H9 (cell line): ENCODE results near the gene LOXHD1. TPM values are rescaled to one million over a fixed set of nuclear protein-coding genes. Genes with fewer than 3 reads are reported as not detected.

Experiments
- DNase-seq: peaks from one replicate; pipeline ENCODE4 v3.0.0-alpha.2; 2017
- H2AFZ ChIP-seq: one replicate; pipeline ENCODE4 v1.6.1; 2013; ENCODE audit warnings: mild to moderate bottlenecking, low read length, control low read depth, moderate library complexity
- H2AK5ac ChIP-seq: 2 replicates; pipeline ENCODE4 v1.6.1; 2013; ENCODE audit warnings: low read length, control low read depth, mixed read lengths; ENCODE audit not compliant: insufficient read length
- H2BK120ac ChIP-seq: one replicate; pipeline ENCODE4 v1.6.1; 2013; ENCODE audit warnings: low read depth, mild to moderate bottlenecking, low read length, control low read depth, inconsistent platforms; ENCODE audit not compliant: poor library complexity, severe bottlenecking
- H2BK12ac ChIP-seq: 2 replicates; pipeline ENCODE4 v1.6.1; 2013; ENCODE audit warnings: low read length, control low read depth, mixed read lengths, low read depth; ENCODE audit not compliant: insufficient read length
- H2BK15ac ChIP-seq: 2 replicates; pipeline ENCODE4 v1.6.1; 2013; ENCODE audit warnings: low read depth, low read length, control low read depth
- H2BK20ac ChIP-seq: one replicate; pipeline ENCODE4 v1.6.1; 2013; ENCODE audit warnings: low read depth, mild to moderate bottlenecking, low read length, control low read depth, inconsistent platforms; ENCODE audit not compliant: poor library complexity, severe bottlenecking
- H2BK5ac ChIP-seq: 2 replicates; pipeline ENCODE4 v1.6.1; 2013; ENCODE audit warnings: low read length, control low read depth, mixed read lengths; ENCODE audit not compliant: insufficient read length
- H3K14ac ChIP-seq: 2 replicates; pipeline ENCODE4 v1.6.1; 2013; ENCODE audit warnings: low read length, control low read depth; ENCODE audit not compliant: insufficient read depth
- H3K18ac ChIP-seq: 2 replicates; pipeline ENCODE4 v1.6.1; 2013; ENCODE audit warnings: low read depth, mild to moderate bottlenecking, mixed read lengths, low read length, control low read depth; ENCODE audit not compliant: insufficient read length
- H3K23ac ChIP-seq: 2 replicates; pipeline ENCODE4 v1.6.1; 2013; ENCODE audit warnings: low read length, control low read depth, mixed read lengths, low read depth; ENCODE audit not compliant: insufficient read length
- H3K23me2 ChIP-seq: 2 replicates; pipeline ENCODE4 v1.6.1; 2013; ENCODE audit warnings: low read depth, mild to moderate bottlenecking, mixed read lengths, low read length, control low read depth; ENCODE audit not compliant: insufficient read length, poor library complexity, severe bottlenecking
- H3K27ac ChIP-seq: 2 replicates; pipeline ENCODE4 v1.5.1; 2013; ENCODE audit warnings: low read length, control low read depth, mixed read lengths, low read depth; ENCODE audit not compliant: insufficient read length
- H3K27me3 ChIP-seq: 2 replicates; pipeline ENCODE4 v1.6.1; 2013; ENCODE audit warnings: low read length, control low read depth, inconsistent platforms; ENCODE audit not compliant: insufficient read depth
- H3K4ac ChIP-seq: 2 replicates; pipeline ENCODE4 v1.6.1; 2013; ENCODE audit warnings: low read depth, mild to moderate bottlenecking, control low read depth, inconsistent platforms, low read length, moderate library complexity
- H3K4me1 ChIP-seq: 2 replicates; pipeline ENCODE4 v1.6.1; 2013; ENCODE audit warnings: low read length, control low read depth, inconsistent platforms; ENCODE audit not compliant: insufficient read depth
- H3K4me2 ChIP-seq: 2 replicates; pipeline ENCODE4 v1.6.1; 2013; ENCODE audit warnings: low read length, control low read depth, mixed read lengths; ENCODE audit not compliant: insufficient read length, insufficient read depth
- H3K56ac ChIP-seq: 2 replicates; pipeline ENCODE4 v1.6.1; 2013; ENCODE audit warnings: low read depth, mild to moderate bottlenecking, mixed read lengths, low read length, control low read depth; ENCODE audit not compliant: insufficient read length
- H3K79me1 ChIP-seq: 2 replicates; pipeline ENCODE4 v1.6.1; 2013; ENCODE audit warnings: low read depth, mild to moderate bottlenecking, moderate library complexity, low read length, control low read depth, inconsistent platforms; ENCODE audit not compliant: insufficient read depth, poor library complexity, severe bottlenecking
- H3K79me2 ChIP-seq: 2 replicates; pipeline ENCODE4 v1.6.1; 2013; ENCODE audit warnings: low read length, control low read depth, inconsistent platforms; ENCODE audit not compliant: insufficient read depth
- H3K9ac ChIP-seq: 2 replicates; pipeline ENCODE4 v1.6.1; 2013; ENCODE audit warnings: low read length, control low read depth, mixed read lengths; ENCODE audit not compliant: insufficient read length; ENCODE audit errors: extremely low read depth
- H3K9me3 ChIP-seq: one replicate; pipeline ENCODE4 v1.6.1; 2013; ENCODE audit warnings: low read depth, low read length, inconsistent platforms; ENCODE audit not compliant: control insufficient read depth
- H3T11ph ChIP-seq: one replicate; pipeline ENCODE4 v1.6.1; 2013; ENCODE audit warnings: mild to moderate bottlenecking, low read length, control low read depth, inconsistent platforms
- H4K20me1 ChIP-seq: one replicate; pipeline ENCODE4 v1.6.1; 2013; ENCODE audit not compliant: control insufficient read depth, insufficient read length, insufficient read depth
- H4K5ac ChIP-seq: 2 replicates; pipeline ENCODE4 v1.6.1; 2013; ENCODE audit warnings: low read depth, mild to moderate bottlenecking, mixed read lengths, low read length, control low read depth; ENCODE audit not compliant: insufficient read length
- H4K8ac ChIP-seq: replicated peaks from 2 replicates; pipeline ENCODE4 v1.6.1; 2013; ENCODE audit warnings: low read length, control low read depth, mixed read lengths, low read depth; ENCODE audit not compliant: insufficient read length
- H4K91ac ChIP-seq: 2 replicates; pipeline ENCODE4 v1.6.1; 2013; ENCODE audit warnings: low read depth, mild to moderate bottlenecking, moderate library complexity, mixed read lengths, low read length, control low read depth; ENCODE audit not compliant: insufficient read length
- H3K27ac Mint-ChIP-seq, 3 experiments: 2 replicates in 2 of 3; 3 replicates in 1 of 3; pipeline ENCODE4 v1.8.0; 2020 to 2021; ENCODE audit warnings: mixed read lengths in 3 of 3, mild to moderate bottlenecking in 1 of 3, moderate library complexity in 1 of 3
- H3K27me3 Mint-ChIP-seq: 2 replicates; pipeline ENCODE4 v1.8.0; 2021; ENCODE audit warnings: low read depth, mild to moderate bottlenecking, moderate library complexity, mixed read lengths
- H3K36me3 Mint-ChIP-seq, 3 experiments: 2 replicates in 2 of 3; 3 replicates in 1 of 3; pipeline ENCODE4 v1.8.0; 2020 to 2021; ENCODE audit warnings: low read depth in 3 of 3, mixed read lengths in 3 of 3; ENCODE audit not compliant: insufficient read depth in 1 of 3
- H3K4me1 Mint-ChIP-seq, 2 experiments: 2 replicates each; pipeline ENCODE4 v1.8.0; 2020; ENCODE audit warnings: mixed read lengths in 2 of 2
- H3K4me3 Mint-ChIP-seq, 2 experiments: 2 replicates in 1 of 2; 3 replicates in 1 of 2; pipeline ENCODE4 v1.8.0; 2020 to 2021; ENCODE audit warnings: mild to moderate bottlenecking in 2 of 2, mixed read lengths in 2 of 2, moderate library complexity in 1 of 2
- H3K9me3 Mint-ChIP-seq, 2 experiments: 2 replicates in 1 of 2; 3 replicates in 1 of 2; pipeline ENCODE4 v1.8.0; 2020; ENCODE audit warnings: mild to moderate bottlenecking in 2 of 2, mixed read lengths in 2 of 2, moderate library complexity in 1 of 2
- CTCF ChIP-seq: fragments of 200-600 bp; sonication (generic); conservative IDR thresholded peaks from 3 replicates; pipeline ENCODE4 v1.8.0; 2021; ENCODE audit warnings: antibody characterized with exemption, mild to moderate bottlenecking
- WGBS: extraction: QIAGEN DNeasy Blood & Tissue Kit; methylation state at CpG from one replicate; pipeline ENCODE4 v1.1.7; 2013; ENCODE audit warnings: missing lambda C conversion rate, low lambda C conversion rate, mixed read lengths; ENCODE audit not compliant: insufficient read length; ENCODE audit errors: extremely low coverage; 5-methylcytosine and 5-hydroxymethylcytosine counted together
- total RNA-seq: library from RNA; stranded (reverse); gene quantifications from 2 replicates; pipeline ENCODE4 v1.2.1, GENCODE V29; 2021

Gene LOXHD1
- total RNA-seq, 1 experiment from 2014 or later = 0.07 TPM

GRCh38 chr18:46700066-46700824 lies 43.2 kb upstream of the LOXHD1 start:
- no peak overlapping the region for H3K4ac ChIP-seq
- no peaks in the 10 kb centered on the region for H3K27me3 ChIP-seq
- H3K23ac ChIP-seq = no peak overlapping the region
- no peaks in the 10 kb centered on the region for H3K9me3 ChIP-seq
- no peak overlapping the region for H3K18ac ChIP-seq
- no peak overlapping the region for H4K91ac ChIP-seq
- no peaks in the 10 kb centered on the region for H3K79me1 ChIP-seq
- no peak overlapping the region for H3K4me2 ChIP-seq
- H3K36me3 Mint-ChIP-seq = peaks cover 3 to 7% (median 5%) of the 10 kb centered on the region in 3 experiments; a peak in 6 of 7 replicates
- no peak for DNase-seq
- H3K9ac ChIP-seq = no peak overlapping the region
- no peak overlapping the region for H2AFZ ChIP-seq
- no peak overlapping the region for H3K27ac ChIP-seq
- no CpG with 5 or more reads among the region's 5 CpGs for WGBS
- H2BK12ac ChIP-seq = no peak overlapping the region
- H3K27me3 Mint-ChIP-seq = peaks cover 3% of the 10 kb centered on the region; the same call in 1 of the 2 replicates
- H3K23me2 ChIP-seq = no peaks in the 10 kb centered on the region
- H3K4me1 ChIP-seq = no peaks in the 10 kb centered on the region; the same call in 1 of the 2 replicates
- H2BK15ac ChIP-seq = no peak overlapping the region
- H3K27ac Mint-ChIP-seq = no peak overlapping the region
- no peak for TF ChIP-seq CTCF
- no peak overlapping the region for H4K8ac ChIP-seq
- no peak overlapping the region for H3K56ac ChIP-seq
- 0 out of 4 replicates have a peak, but pooled peaks cover 0 to 2% of the 10 kb centered on the region in 2 experiments for H3K4me1 Mint-ChIP-seq
- H3K9me3 Mint-ChIP-seq = peaks cover 5 to 7% of the 10 kb centered on the region in 2 experiments
- no peak overlapping the region for H3T11ph ChIP-seq
- H3K14ac ChIP-seq = no peak overlapping the region
- H4K20me1 ChIP-seq = no peaks in the 10 kb centered on the region
- H2AK5ac ChIP-seq = no peak overlapping the region
- H3K79me2 ChIP-seq = no peaks in the 10 kb centered on the region
- H3K4me3 Mint-ChIP-seq = no peak overlapping the region
- no peak overlapping the region for H4K5ac ChIP-seq
- H2BK5ac ChIP-seq = no peak overlapping the region
- H2BK120ac ChIP-seq = no peak overlapping the region
- H2BK20ac ChIP-seq = no peak overlapping the region
